Activated effector memory CD4-positive, alpha-beta T cell treated with anti-CD3 and anti-CD28 coated beads, Interleukin-2, amount 50 U/mL, for 16 hours (primary cell): ENCODE data around the gene TSC22D4.
"Not testable (repeated sequence)": the region's sequence is repeated elsewhere in the genome, so short reads cannot be mapped to it uniquely, and the experiment has no call there.

Experiments
- DNase-seq: peaks from one replicate; pipeline ENCODE4 v3.0.0-alpha.2; 2020

TSC22D4 gene

DNA sequence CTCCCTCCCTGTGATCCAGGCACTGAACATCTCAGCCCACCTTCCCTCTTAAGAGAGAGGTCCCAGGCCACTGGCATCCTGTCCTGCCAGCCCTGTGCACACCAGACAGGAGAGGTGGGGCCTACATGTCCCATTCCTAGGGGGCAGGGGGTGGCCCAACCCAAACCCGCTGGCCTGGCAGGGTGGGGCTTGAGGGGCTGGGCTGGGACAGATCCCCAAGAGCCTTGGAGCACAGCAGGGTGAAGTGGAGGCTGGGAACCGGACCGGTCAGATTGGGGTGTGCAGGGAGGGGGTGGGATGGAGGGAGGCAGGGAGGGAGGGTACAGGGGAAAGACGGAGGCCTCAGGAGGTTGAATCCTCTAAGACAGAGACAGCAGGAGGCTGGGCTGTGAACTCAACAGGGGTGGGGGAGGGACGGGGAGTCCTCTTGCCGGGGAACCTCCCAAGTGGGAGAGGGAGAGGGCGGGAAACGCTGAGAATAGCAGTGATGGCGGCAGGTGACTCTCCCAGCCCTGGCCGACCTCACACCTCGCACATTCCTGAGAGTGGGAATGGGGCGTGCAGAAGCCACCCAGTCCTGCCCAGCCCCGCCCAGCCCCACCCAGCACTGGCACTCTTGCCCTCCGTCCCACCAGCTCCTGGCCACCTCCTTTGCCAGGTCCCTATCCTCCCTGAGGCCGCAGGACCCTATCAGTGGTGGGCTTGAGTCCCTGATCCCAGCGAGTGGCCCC is 6.7 kb downstream of the TSC22D4 start:
- no peak for DNase-seq

DNA sequence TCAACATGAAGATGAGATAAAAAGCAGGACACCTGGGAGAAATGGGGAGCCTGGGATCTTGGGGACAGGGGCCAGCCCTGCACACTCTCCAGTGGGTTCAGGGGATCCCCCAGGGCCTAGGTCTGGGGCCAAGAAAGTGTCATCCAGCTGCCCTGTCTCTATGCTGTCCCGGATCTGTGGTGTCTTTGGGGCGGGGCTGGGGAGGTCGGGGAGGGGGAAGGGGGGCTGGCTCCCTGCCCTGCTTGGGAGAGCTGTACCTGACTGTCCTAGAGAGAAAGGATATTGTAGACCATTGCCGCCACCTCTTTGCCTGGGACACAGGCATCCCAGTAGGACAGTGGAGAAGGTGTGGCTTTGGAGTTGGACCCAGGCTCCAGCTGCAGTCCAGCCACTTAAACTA is 8.0 kb downstream of the TSC22D4 start:
- DNase-seq = no peak

DNA sequence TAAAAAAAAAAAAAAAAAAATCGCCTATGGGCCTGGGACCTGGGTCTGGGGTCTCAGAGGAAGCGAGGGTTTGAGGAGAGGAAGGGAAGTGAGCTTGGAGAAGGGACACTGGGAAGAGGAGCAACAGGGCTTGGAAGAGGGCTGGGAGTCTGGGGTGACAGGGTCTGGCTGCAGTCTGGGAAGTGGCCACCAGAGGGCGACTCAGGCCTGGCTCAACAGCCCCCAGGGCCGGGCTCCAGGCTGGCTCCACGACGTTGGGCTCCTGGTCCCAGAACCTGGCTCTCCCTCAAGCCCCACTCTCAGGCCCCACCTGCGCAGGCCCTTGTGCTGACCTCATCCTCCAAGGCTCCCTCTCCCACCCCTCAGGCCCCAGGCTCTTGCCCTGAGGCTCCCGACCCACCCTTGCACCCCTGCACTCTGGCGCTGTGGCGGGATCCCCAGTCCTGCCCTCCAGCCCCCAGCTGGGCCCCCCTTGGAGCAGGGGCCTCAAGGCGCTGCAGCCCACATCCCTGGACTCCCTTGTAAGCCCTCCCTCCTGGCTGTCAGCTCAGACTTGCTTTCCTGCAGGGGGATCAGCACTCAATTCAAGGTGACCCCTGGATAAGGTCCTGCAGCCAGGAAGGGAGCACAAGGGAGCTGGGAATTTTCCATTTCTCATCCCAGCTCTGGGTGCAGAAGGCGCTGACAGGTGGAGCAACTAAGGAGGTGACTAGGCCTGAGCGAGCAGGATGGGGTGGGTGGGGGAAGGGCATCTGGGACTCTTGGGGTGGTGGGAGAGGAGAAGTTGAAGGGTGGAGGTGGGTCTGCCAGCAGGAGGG is 9.6 kb downstream of the TSC22D4 start:
- peak; percentile 94 for DNase-seq

DNA sequence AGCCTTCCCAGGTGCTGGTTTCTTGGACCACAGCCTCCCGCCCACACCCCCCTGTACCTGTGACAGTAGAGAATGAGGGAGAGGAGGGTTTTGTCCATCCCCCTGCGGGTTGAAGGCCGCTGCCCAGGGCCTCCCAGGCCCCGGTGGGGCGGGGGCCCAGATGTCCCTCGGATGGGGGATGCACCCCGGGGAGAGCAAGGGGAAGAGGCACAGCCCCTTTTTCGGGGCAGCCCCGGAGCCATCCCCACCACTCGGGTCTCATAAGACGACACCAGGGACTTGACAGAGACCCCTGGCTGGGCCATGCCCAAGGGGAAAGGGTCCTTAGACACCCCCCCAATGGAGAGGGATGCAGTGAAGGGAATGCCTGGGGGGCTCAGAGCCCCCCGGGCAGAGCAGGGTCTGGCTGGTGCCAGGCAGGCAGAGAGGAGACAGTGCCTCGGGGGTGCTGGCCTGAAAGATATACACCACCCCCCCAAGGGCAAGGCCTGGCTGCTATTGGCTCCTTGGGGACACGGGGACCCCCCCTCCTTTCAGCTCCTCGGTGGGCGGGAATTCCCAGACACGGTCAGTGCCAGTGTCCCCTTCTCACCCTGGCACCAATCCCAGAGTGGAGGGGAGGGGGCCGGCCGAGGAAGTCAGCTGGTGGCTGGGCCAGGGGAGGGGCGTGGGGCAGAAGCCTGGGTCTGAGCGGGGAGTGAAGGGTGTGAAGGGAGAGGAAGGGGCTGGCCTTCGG is 11.2 kb downstream of the TSC22D4 start:
- DNase-seq = no peak

DNA sequence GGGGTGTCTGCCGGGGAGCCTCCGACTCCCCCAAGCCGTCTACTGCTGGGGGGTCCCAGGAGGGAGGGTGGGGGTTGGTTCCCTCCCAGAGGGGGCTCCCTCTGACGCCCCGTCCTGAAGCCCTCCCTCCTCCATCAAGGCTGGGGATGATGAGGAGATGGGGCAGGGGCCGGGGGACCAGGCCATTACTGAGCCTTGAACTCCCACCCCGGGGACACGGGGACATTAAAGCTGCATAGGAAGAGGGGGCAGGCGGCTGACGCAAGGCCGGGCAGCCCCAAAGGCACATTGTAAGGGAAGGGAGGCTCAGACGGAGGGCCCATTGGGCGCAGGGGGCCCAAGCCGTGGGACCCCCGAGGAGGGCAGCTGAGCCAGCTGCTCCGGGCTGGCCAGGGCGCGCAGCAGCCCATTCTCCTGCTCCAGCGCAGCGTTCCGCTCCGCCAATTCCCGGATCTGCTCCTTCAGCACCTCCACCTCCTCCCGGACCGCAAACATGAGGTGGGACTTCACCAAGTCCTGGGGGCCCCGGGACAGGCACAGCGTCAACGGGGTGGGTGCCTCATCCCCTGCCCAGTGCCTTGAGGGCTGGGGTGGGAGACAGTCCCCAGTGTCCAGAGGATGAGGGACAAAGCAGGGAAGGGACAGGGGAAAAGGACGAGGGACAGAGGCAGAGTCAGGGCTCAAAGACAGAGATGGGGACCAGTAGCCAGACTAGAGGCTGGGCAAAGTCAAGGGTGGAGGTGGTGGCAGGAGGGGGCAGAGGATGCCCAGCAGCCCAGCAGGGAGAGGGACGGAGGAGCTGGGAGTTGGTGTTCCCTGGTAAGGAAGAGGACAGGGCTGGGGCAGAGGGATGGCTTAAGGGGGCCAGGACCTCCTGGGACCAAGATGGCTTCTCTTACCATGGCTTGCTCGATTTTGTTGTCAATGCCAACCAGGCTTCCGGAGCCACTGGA is 12.1 kb downstream of the TSC22D4 start:
- no peak for DNase-seq

DNA sequence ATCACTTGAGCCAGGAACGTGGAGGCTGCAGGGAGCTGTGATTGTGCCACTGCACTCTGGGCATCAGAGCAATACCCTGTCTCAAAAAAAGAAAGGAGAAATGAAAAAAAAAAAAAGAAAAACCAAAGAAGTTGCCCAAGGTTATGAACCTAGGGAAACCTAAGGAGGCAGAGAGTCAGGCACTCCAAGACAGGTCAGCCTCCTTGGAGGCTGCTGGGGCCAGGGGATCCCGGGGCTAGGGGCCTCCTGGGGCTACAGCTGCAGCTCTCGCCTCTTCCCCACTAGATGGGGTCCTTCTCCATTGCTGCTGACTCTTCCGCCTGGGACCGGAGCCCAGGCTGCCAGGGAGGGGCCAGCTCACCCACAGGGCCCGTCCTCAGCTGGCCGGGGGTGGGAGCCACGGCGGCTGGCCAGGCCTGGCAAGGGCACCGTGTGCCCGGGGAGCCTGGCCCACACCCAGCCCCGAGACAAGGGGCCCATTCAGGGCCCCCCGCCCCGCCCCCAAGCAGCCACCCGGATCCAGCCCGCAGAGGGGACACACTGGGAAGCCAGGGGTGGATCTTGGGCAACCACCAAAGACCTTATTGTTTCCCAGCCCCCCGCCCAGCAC is 13.2 kb downstream of the TSC22D4 start:
- DNase-seq = no peak

DNA sequence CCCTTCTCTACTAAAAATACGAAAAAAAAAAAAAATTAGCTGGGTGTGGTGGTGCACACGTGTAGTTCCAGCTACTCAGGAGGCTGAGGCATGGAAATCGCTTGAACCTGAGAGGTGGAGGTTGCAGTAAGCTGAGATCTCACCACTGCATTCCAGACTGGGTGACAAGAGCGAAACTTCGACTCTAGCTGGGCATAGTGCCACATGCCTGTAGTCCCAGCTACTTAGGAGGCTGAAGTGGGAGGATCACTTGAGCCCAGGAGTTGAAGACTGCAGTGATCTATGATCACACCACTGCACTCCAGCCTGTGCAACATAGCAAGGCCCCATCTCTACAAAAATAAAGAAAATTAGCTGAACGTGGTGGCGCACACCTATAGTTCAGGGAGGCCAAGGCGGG is 13.7 kb downstream of the TSC22D4 start:
- no peak for DNase-seq

DNA sequence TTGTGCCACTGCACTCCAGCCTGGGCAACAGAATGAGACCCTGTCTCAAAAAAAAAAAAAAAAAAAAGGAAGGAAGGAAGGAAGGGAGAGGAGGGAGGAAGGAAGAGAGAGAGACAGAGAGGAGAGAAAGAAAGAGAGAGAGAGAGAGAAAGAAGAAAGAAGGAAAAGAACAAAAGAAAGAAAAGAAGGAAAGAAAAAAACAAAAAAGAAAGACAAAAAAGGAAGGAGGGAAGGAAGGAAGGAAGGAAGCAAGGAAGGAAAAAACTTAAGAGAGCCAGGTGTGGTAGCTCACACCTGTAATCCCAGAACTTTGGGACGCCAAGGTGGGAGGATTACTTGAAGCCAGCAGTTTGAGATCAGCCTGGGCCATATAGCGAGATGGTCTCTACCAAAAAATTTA is 14.2 kb downstream of the TSC22D4 start:
- no peak for DNase-seq

DNA sequence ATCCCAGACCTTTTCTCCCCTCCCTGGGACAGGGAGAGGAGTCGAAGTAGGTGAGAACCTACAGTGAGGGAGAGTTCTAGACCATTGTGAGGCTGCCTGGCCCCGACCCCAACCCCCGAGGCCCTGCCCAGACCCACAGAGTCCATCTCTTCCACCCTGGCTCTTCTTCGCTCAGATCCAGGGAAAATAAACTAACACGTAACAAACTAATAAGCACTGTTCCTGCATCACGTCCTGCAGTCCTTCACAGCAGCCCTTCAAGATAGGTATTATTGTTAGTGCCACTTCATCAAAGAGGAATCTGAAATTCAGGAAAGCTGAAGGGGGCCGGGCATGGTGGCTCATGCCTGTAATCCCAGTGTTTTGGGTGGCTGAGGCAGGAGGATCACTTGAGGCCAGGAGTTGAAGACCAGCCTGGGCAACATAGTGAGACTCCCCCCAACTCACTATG is 14.8 kb downstream of the TSC22D4 start, which contains the start of gene SPACDR:
SPACDR (minus strand) TSS at position 51 of the 451 bp plus-strand sequence. CDS start 235 bp downstream, outside the sequence.
- no peak for DNase-seq

DNA sequence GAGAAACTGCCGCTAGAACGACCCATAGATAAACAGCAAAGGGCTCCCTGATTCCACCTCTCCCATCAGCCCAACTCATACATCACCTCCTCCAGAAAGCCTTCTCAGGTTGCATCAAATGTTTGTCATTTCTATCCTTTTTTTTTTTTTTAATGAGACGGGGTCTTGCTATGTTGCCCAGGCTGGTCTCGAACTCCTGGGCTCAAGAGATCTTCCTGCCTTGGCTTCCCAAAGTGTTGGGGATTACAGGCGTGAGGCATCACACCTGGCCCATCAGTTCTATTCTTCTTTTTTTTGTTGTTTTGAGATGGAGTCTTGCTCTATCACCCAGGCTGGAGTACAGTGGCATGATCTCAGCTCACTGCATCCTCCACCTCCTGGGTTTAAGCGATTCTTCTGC is 22.0 kb downstream of the TSC22D4 start:
- no peak for DNase-seq

DNA sequence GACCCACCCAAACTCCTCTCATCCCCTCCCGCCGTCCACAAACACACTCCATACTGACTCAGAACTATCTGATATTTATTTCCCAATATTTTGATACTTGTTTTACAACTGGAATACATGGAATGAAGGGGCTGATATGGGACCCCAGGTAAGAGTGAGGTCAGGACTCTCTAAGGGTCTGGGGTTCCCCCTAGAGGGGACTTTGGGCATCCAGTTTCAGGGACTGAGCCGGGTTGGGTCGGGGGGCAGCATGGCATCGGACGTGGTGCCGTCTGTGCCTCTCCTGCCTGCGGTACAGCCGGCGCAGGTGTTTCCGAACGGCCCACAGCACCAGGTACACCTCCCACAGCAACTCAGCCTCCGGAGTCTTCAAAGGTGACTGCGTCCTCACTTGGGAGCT is 22.5 kb downstream of the TSC22D4 start:
- no peak for DNase-seq

DNA sequence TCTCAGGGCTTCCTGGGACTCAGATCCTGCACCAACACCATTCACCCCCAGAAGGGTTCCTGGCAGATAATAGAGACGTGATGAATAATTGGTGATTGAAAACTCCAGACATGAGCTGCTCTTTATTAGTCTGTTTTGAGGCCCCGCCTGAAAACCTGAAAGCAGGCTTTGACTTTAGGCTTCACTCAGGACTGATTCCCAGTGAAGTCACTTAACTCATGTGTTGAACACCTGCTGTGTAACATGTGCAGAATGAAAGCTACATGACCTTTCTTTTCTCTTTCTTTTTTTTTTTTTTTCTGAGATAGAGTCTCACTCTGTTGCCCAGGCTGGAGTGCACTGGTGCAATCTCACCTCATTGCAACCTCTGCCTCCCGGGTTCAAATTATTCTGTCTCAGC is 23.8 kb downstream of the TSC22D4 start:
- no peak for DNase-seq

DNA sequence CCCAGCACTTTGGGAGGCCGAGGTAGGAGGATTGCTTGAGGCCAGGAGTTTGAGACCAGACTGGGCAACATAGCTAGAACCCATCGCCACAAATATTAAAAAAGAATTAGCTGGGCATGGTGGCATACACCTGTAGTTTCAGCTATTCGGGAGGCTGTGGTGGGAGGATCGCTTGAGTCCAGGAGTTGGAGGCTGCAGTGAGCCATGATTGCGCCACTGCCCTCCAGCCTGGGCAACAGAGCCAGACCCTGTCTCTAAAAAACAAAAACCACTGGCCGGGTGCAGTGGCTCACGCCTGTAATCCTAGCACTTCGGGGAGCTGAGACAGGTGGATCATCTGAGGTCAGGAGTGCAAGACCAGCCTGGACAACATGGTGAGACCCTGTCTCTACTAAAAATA is 25.2 kb downstream of the TSC22D4 start:
- not testable (repeated sequence) for DNase-seq

DNA sequence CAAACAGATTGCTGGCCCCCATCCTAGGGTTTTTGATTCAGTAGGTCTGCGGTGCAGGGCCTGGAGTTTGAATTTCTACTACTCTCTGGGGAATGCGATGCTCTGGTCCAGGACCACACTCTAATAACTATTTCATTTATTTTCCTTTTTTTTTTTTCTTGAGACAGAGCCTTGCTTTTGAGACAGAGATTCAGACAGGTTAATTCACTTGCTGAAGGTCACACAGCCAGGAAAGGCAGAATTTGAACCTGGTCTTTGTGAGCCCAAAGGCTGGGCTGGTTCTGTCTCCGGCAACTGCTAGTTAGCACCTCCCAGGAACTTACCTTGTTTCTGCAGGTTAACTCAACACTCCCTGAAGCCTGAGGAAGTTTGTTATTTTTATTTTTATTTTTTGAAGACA is 26.5 kb downstream of the TSC22D4 start:
- no peak for DNase-seq

DNA sequence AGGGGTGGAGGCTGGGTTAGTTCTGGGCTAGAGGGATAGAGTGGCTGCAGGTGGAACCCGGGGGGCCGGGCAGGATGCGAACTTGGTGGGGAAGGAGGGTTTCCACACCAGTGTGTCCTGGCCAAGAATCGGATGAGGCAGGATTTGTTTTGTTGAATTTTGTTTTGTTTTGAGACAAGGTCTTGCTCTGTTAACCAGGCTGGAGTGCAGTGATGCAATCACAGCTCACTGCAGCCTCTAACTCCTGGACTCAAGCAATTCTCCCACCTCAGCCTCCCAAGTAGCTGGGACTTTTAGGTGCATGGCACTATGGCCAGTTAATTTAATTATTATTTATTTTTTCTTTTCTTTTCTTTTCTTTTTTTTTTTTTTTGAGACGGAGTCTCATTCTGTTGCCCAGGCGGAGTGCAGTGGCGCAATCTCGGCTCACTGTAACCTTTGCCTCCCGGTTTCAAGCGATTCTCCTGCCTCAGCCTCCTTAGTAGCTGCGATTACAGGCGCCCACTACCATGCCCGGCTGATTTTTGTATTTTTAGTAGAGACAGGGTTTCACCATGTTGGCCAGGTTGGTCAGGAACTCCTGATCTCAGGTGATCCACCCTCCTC is 29.7 kb downstream of the TSC22D4 start:
- no peak for DNase-seq

DNA sequence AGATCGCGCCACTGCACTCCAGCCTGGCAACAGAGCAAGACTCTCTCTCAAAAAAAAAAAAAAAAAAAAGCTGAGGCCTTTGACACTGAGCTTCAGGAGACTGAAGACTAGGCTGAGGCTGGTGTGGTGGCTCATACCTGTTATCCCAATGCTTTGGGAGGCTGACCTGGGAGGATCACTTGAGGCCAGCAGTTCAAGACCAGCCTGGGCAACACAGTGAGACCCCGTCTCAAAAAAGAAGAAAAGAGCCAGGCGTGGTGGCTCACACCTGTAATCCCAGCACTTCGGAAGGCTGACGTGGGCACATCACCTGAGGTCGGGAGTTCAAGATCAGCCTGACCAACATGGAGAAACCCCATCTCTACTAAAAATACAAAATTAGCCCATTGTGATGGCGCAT is 31.7 kb downstream of the TSC22D4 start:
- not testable (repeated sequence) for DNase-seq

DNA sequence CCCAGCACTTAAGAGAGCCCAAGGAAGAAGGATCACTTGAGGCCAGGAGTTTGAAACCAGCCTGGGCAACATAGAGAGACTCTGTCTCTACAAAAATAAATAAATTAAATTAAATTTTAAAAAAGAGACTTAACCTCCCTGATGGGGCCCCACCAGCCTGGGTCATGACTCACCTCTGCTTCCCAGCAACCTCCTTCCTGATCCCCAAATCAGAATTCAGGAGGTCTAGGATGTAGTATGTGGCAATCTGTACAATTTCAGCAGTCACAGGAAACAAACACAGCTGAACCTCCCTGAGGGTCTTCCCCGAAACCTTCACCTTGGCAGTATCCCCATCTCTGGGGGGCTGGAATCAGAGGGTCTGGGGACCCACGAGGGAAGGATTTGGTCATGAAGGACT is 33.0 kb downstream of the TSC22D4 start:
- no peak for DNase-seq

DNA sequence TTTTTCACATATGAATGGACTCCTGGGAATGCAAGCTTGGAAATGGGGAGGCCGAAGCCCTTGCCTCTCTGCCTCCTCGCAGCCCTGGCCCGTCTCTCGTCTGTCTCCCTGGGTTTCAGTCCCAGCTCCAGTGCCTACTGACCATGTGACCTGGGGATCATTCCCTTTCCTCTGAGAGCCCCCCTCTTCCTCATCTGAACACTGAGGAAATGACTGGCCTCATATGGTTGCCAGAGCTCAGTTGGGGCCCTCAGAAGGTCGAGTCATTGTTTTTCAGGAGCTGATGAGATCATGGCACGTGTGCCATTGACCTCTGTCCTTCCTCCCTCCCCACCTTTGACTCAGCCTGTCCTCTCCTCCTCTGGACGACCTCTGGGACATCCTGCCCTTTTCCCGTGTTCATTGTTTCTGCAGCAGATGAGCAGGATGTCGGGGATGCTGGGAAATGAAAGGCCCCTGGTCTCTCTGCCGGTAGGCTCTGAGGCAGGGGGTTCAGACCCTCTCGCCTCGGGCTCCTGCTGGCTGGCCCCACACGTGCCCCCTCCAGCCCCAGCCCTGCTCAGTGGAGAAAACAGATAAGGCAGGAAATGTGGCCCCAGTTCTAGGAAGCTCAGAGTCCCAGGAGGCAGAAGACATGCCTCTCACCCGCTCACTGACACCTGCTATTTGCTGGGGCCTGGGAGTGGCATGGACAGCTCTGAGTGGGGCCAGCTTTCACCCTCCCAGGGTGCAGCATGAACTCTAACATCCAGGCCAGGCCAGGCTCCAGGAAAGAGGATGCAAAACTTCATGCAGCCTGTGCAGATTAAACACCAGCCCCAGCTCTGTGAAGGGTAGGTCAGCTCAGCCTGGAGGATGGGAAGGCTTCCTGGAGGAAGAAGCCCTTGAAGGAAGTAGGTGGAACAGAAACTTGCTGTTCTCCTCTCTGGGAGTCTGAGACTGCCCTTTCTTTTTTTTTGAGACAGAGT is 34.4 kb downstream of the TSC22D4 start:
- DNase-seq = peak; percentile 48

DNA sequence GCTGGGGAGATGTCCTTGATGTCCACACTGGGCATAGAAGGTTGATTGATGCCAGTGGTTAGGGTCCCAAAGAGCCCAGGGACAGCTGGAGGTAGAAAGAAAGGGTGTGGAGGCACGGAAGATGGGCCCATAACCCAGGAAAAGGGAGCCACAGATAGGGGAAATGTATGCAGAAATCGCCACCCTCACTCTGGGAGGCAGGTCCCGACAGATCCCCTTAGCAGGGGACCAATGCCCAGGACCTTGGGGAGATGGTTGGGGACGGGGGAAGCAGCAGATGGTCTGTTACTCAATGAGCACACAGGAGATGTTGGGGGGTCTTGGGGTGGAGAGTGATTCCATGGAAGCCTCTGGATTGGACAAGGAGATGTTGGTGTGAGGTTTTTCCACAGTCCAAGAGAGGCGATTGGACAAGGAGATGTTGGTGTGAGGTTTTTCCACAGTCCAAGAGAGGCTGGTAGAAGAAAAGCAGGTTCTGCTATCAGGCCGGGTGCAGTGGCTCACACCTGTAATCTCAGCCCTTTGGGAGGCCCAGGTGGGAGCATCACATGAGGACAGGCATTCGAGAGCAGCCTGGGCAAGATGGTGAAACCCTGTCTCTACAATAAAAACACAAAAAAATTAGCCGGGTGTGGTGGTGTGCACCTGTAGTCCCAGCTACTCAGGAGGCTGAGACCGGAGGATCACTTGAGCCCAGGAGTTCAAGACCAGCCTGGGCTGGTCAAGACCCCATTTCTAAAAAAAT is 35.7 kb downstream of the TSC22D4 start:
- DNase-seq = peak; percentile 36
